IMR-90 (cell line): Measurements from ENCODE around the gene GPRIN2. TPM values are rescaled to one million over a fixed set of nuclear protein-coding genes. Genes with fewer than 3 reads are reported as not detected.

Experiments
- ATAC-seq: fragments of 200-7000 bp; cut with Tn5 transposase; 2 replicates; pipeline ENCODE4 v1.9.1; 2020; ENCODE audit warnings: low read depth, mild to moderate bottlenecking, moderate library complexity
- BruUV-seq: library from RNA; stranded (reverse); fragments of 400-500 nt; replicated peaks from 2 replicates; lab custom pipeline; 2021; lab: Mats Ljungman, UMichigan
- CTCF ChIA-PET: fragments of 300-600 bp; formaldehyde crosslinking; extraction: SDS; loops from one replicate; lab custom pipeline; 2021; ENCODE audit warnings: antibody characterized with exemption; lab: Yijun Ruan, JAX
- POLR2A ChIA-PET: fragments of 300-600 bp; sonication (Branson Sonifier 250); formaldehyde crosslinking; loops from one replicate; lab custom pipeline; 2022; ENCODE audit warnings: antibody characterized with exemption; ENCODE audit not compliant: unreplicated experiment; lab: Charles Lee
- DNase-seq: peaks from one replicate; pipeline ENCODE4 v3.0.0; 2013
- H2AFZ ChIP-seq: replicated peaks from 2 replicates; pipeline ENCODE3; 2013; ENCODE audit warnings: low read length, mild to moderate bottlenecking; ENCODE audit not compliant: poor library complexity
- H2AK5ac ChIP-seq: 2 replicates; pipeline ENCODE4 v1.6.1; 2013; ENCODE audit warnings: low read depth, low read length, inconsistent platforms
- H2AK9ac ChIP-seq: replicated peaks from 2 replicates; pipeline ENCODE3; 2013; ENCODE audit warnings: mild to moderate bottlenecking, low read depth, low read length, moderate library complexity; ENCODE audit not compliant: poor library complexity
- H2BK120ac ChIP-seq: 2 replicates; pipeline ENCODE4 v1.6.1; 2013; ENCODE audit warnings: low read depth, low read length, inconsistent platforms
- H2BK15ac ChIP-seq: 3 replicates; pipeline ENCODE4 v1.6.1; 2013; ENCODE audit warnings: low read depth, low read length, inconsistent platforms
- H2BK20ac ChIP-seq: 2 replicates; pipeline ENCODE4 v1.6.1; 2013; ENCODE audit warnings: low read depth, mild to moderate bottlenecking, inconsistent platforms, low read length, moderate library complexity
- H2BK5ac ChIP-seq: 2 replicates; pipeline ENCODE4 v1.6.1; 2013; ENCODE audit warnings: mild to moderate bottlenecking, low read depth, low read length, inconsistent platforms; ENCODE audit not compliant: poor library complexity, severe bottlenecking
- H3K14ac ChIP-seq: replicated peaks from 2 replicates; pipeline ENCODE4 v1.6.1; 2013; ENCODE audit warnings: low read depth, low read length, inconsistent platforms
- H3K18ac ChIP-seq: 2 replicates; pipeline ENCODE4 v1.6.1; 2013; ENCODE audit warnings: low read depth, low read length, control low read depth
- H3K23ac ChIP-seq: 2 replicates; pipeline ENCODE4 v1.6.1; 2013; ENCODE audit warnings: low read depth, low read length, inconsistent platforms
- H3K27ac ChIP-seq: 2 replicates; pipeline ENCODE4 v1.5.1; 2013; ENCODE audit warnings: mild to moderate bottlenecking, control low read depth, low read length; ENCODE audit not compliant: insufficient read depth
- H3K27me3 ChIP-seq: 2 replicates; pipeline ENCODE4 v1.6.1; 2013; ENCODE audit warnings: low read length; ENCODE audit not compliant: control insufficient read depth, insufficient read depth
- H3K36me3 ChIP-seq: 2 replicates; pipeline ENCODE4 v1.6.1; 2013; ENCODE audit warnings: low read length, mixed read lengths; ENCODE audit not compliant: control insufficient read depth, insufficient read depth
- H3K4ac ChIP-seq: 2 replicates; pipeline ENCODE4 v1.6.1; 2013; ENCODE audit warnings: low read depth, low read length, inconsistent platforms
- H3K4me1 ChIP-seq: 2 replicates; pipeline ENCODE4 v1.6.1; 2013; ENCODE audit warnings: low read length, mixed read lengths; ENCODE audit not compliant: control insufficient read depth, insufficient read depth
- H3K4me2 ChIP-seq: 2 replicates; pipeline ENCODE4 v1.6.1; 2013; ENCODE audit warnings: low read depth, mild to moderate bottlenecking, control low read depth, low read length, moderate library complexity
- H3K4me3 ChIP-seq: 2 replicates; pipeline ENCODE4 v1.5.1; 2013; ENCODE audit warnings: low read depth, mild to moderate bottlenecking, control low read depth, low read length, moderate library complexity; ENCODE audit not compliant: insufficient read depth
- H3K56ac ChIP-seq: 2 replicates; pipeline ENCODE4 v1.6.1; 2013; ENCODE audit warnings: low read length, inconsistent platforms; ENCODE audit not compliant: insufficient read depth; ENCODE audit errors: extremely low read depth
- H3K79me1 ChIP-seq, 2 experiments: 2 replicates each; pipeline ENCODE4 v1.6.1; 2013; ENCODE audit warnings: low read length in 2 of 2, inconsistent platforms in 1 of 2, low read depth in 1 of 2
- H3K9ac ChIP-seq: 2 replicates; pipeline ENCODE4 v1.6.1; 2013; ENCODE audit warnings: low read depth, low read length, control low read depth
- H3K9me1 ChIP-seq: 2 replicates; pipeline ENCODE4 v1.6.1; 2013; ENCODE audit warnings: low read length, inconsistent platforms; ENCODE audit not compliant: insufficient read depth
- H3K9me3 ChIP-seq: 2 replicates; pipeline ENCODE4 v1.6.1; 2013; ENCODE audit warnings: low read length; ENCODE audit not compliant: control insufficient read depth, insufficient read depth
- H4K20me1 ChIP-seq: 2 replicates; pipeline ENCODE4 v1.6.1; 2013; ENCODE audit warnings: low read length, inconsistent platforms; ENCODE audit not compliant: insufficient read depth
- H4K5ac ChIP-seq: 2 replicates; pipeline ENCODE4 v1.6.1; 2013; ENCODE audit warnings: mild to moderate bottlenecking, low read depth, low read length, control low read depth
- H4K8ac ChIP-seq, 2 experiments: 2 replicates each; pipeline ENCODE4 v1.6.1; 2013; ENCODE audit warnings: low read depth in 2 of 2, low read length in 2 of 2, control low read depth in 1 of 2, inconsistent platforms in 1 of 2
- H4K91ac ChIP-seq: 2 replicates; pipeline ENCODE4 v1.6.1; 2013; ENCODE audit warnings: low read depth, low read length, inconsistent platforms; ENCODE audit not compliant: insufficient read depth
- CHD1 ChIP-seq: IDR thresholded peaks from 2 replicates; pipeline ENCODE4 v1.6.1; 2012; ENCODE audit warnings: low read depth, low read length, improper control_type of control experiment
- FOS ChIP-seq: fragments of 150-350 bp; IDR thresholded peaks from 2 replicates; pipeline ENCODE4 v1.6.1; 2016; ENCODE audit warnings: low read depth, low read length
- POLR2A ChIP-seq: IDR thresholded peaks from 2 replicates; pipeline ENCODE4 v1.6.1; 2012; ENCODE audit warnings: mild to moderate bottlenecking, low read depth, low read length
- RAD21 ChIP-seq: IDR thresholded peaks from 2 replicates; pipeline ENCODE4 v1.6.1; 2012; ENCODE audit warnings: low read length, improper control_type of control experiment
- RCOR1 ChIP-seq: IDR thresholded peaks from 2 replicates; pipeline ENCODE4 v1.6.1; 2012; ENCODE audit warnings: mild to moderate bottlenecking, low read length, improper control_type of control experiment; ENCODE audit not compliant: insufficient replicate concordance
- SMC3 ChIP-seq: fragments of 150-350 bp; IDR thresholded peaks from 2 replicates; pipeline ENCODE4 v1.6.1; 2016; ENCODE audit warnings: low read depth, mild to moderate bottlenecking, antibody characterized with exemption, low read length, moderate library complexity
- USF2 ChIP-seq: fragments of 150-350 bp; IDR thresholded peaks from 2 replicates; pipeline ENCODE4 v1.6.1; 2017; ENCODE audit warnings: mild to moderate bottlenecking, antibody characterized with exemption, low read length, low read depth
- WGBS, 2 experiments: methylation state at CpG; one replicate each; pipeline versions ENCODE4 v1.1.5 to v1.1.7; 2013; ENCODE audit warnings: missing lambda C conversion rate in 2 of 2; ENCODE audit not compliant: insufficient read length in 1 of 2; ENCODE audit errors: extremely low coverage in 2 of 2; 5-methylcytosine and 5-hydroxymethylcytosine counted together
- dilution Hi-C: fragments of 300-500 bp; cut with HindIII; formaldehyde crosslinking; loops from one replicate; pipeline ENCODE4 v1.14.3; 2018; ENCODE audit warnings: low sequenced_read_pairs; ENCODE audit not compliant: unreplicated experiment
- in situ Hi-C: fragments of 300-500 bp; cut with MboI; formaldehyde crosslinking; loops from 3 replicates; pipeline ENCODE4 v1.14.3; 2019; ENCODE audit warnings: low sequenced_read_pairs, inconsistent platforms, mixed read lengths
- intact Hi-C: fragments of 100-400 bp; cut with micrococcal nuclease; formaldehyde crosslinking; loops from 2 replicates; pipeline ENCODE4 v1.10.0; 2022
- polyA plus RNA-seq, 3 experiments: library from polyadenylated mRNA; depleted of rRNA; stranded (reverse); fragments of >200 nt; gene quantifications; 2 replicates each; pipeline ENCODE4 v1.2.3, GENCODE V29; 2012; ENCODE audit warnings: low replicate concordance in 1 of 3
- total RNA-seq: library from RNA; depleted of rRNA; stranded (reverse); fragments of >200 nt; gene quantifications from 2 replicates; pipeline ENCODE4 v1.2.3, GENCODE V29; 2012
- TF ChIP-seq, protein P1 (sequence below): conservative IDR thresholded peaks from 2 replicates; pipeline ENCODE4 v1.5.1; 2012; ENCODE audit warnings: mild to moderate bottlenecking, low read depth, low read length, improper control_type of control experiment

The GPRIN2 gene
- total and polyA plus RNA-seq, 2 of the 4 experiments (the other 2 are of a cell fraction) = under 0.01 TPM; not detected in 1

- no TSS peak for BruUV-seq
- H3K4ac ChIP-seq = peak overlapping the region; percentile 27; the same call in 1 of the 2 replicates
- H3K4me2 ChIP-seq = no peak overlapping the region
- peak overlapping the region; percentile 35; the same call in 1 of the 2 replicates for H4K91ac ChIP-seq
- peaks cover 18% of the 10 kb centered on the region for H3K4me1 ChIP-seq
- no peak overlapping the region for H3K4me3 ChIP-seq
- H3K27me3 ChIP-seq = no peaks in the 10 kb centered on the region
- H3K23ac ChIP-seq = no peak overlapping the region
- H2BK20ac ChIP-seq = peak overlapping the region; percentile 77; the same call in 1 of the 2 replicates
- H3K9me1 ChIP-seq = peaks cover 17% of the 10 kb centered on the region
- H2AK5ac ChIP-seq = peak overlapping the region; percentile 20; the same call in 1 of the 2 replicates
- no peak overlapping the region for H3K14ac ChIP-seq
- H2AFZ ChIP-seq = no peak overlapping the region
- H3K9me3 ChIP-seq = no peaks in the 10 kb centered on the region
- H2BK15ac ChIP-seq = 0 out of 3 replicates have a peak overlapping the region, but pooled peaks have one; percentile 69
- peak overlapping the region; percentile 2 for H2AK9ac ChIP-seq
- 0 out of 4 replicates have a peak, but pooled peaks cover 0 to 3% of the 10 kb centered on the region in 2 experiments for H3K79me1 ChIP-seq
- dilution Hi-C loops = no loop called here
- H2BK5ac ChIP-seq = no peak overlapping the region
- H4K20me1 ChIP-seq = no peaks in the 10 kb centered on the region
- intact Hi-C loops = no loop called here
- in situ Hi-C loops = loop anchor here (25.0 kb wide), 2 partner anchors 876 to 1549 kb away; partner anchors contain the start of gene DEPP1
- no peak for TF ChIP-seq RCOR1
- no peak for TF ChIP-seq RAD21
- no peak for TF ChIP-seq SMC3
- TF ChIP-seq, protein P1, sequence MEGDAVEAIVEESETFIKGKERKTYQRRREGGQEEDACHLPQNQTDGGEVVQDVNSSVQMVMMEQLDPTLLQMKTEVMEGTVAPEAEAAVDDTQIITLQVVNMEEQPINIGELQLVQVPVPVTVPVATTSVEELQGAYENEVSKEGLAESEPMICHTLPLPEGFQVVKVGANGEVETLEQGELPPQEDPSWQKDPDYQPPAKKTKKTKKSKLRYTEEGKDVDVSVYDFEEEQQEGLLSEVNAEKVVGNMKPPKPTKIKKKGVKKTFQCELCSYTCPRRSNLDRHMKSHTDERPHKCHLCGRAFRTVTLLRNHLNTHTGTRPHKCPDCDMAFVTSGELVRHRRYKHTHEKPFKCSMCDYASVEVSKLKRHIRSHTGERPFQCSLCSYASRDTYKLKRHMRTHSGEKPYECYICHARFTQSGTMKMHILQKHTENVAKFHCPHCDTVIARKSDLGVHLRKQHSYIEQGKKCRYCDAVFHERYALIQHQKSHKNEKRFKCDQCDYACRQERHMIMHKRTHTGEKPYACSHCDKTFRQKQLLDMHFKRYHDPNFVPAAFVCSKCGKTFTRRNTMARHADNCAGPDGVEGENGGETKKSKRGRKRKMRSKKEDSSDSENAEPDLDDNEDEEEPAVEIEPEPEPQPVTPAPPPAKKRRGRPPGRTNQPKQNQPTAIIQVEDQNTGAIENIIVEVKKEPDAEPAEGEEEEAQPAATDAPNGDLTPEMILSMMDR = no peak
- TF ChIP-seq POLR2A = no peak
- no peak for TF ChIP-seq USF2
- no peak for TF ChIP-seq FOS
- TF ChIP-seq CHD1 = no peak
- ChIA-PET CTCF (no interaction called here), POLR2A (no interaction called here)
- H3K27ac ChIP-seq = no peak overlapping the region
- H2BK120ac ChIP-seq = no peak overlapping the region; the same call in 1 of the 2 replicates
- WGBS, 2 experiments = 82% methylated on average over 6 of the region's 6 CpGs; no CpG with 5 or more reads in 1 of the 2 experiments
- H3K9ac ChIP-seq = no peak overlapping the region
- H3K36me3 ChIP-seq = no peaks in the 10 kb centered on the region
- H3K56ac ChIP-seq = no peak overlapping the region
- H3K18ac ChIP-seq = no peak overlapping the region
- DNase-seq = no peak
- no peak for ATAC-seq
- H4K8ac ChIP-seq = no peak overlapping the region; a peak in 1 of 4 replicates
- no peak overlapping the region for H4K5ac ChIP-seq
Measured at GRCh38 chr10:46536171-46536570, 20.3 kb downstream of the GPRIN2 start.
